ENCODE measurements around the gene ARHGDIA.

ARHGDIA gene

DNA sequence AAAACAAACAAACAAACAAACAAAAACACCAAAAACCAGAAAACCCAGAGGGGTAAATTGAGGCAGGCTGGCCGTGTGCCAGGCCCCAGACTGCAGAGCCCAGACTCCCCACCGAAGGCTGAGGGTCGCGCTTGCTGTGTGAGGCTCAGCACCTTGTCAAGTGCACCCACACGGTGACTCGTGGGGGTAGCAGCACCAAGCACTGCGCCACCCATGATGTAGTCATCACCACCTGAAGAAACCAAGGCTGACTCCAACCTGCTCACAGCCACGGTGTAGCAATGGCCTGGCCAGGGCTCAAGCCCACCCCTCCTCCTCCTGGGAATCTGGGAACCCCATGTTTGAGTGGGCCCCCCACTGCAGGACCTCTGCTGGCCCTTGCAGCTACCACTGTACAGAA is 50.0 kb downstream of the ARHGDIA start:
- DNase-seq: no peak

DNA sequence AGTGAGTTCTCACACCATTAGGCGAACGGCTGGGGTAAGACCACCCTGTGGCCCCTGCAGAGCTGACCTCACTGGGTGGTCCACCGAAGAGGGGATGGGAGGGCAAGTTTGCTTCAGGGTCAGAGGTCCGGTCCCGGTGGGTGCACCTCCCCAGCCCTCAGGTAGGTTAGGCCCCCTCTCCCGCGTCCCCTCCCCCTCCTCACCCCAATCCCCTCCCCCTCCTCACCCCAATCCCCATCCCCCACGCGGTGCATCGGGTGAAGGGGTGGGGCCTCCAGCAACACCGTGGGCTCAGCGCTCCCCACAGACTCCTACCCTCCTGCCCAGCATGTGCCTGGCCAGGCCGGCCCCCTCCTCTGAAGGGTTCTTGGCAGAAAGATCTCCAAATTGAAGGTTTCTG is 51.4 kb downstream of the ARHGDIA start:
- no peak for DNase-seq

DNA sequence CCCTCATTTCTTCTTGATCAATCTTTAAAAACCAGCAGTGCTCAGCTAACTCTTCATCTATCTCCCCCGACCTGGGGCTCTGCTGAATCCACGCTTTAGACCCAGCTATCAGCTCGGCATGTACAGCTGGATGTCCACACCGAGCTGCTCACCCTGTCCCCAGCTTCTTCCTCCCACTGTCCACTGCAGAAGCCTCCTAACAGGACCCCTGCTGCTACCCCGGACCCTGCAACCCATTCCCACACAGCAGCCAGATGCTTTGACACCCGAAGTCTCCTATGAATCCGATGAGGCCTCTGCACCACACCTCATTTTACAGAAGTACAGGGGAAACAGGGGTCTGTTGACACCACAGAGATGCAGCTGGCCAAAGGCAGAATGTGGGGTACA is 53.4 kb downstream of the ARHGDIA start:
- DNase-seq: no peak

Measured in stimulated activated CD4-positive, alpha-beta T cell treated with anti-CD3 and anti-CD28 coated beads, Interleukin-4, amount 100 ng/mL, for 24 hours (primary cell).